Sigmoid colon (tissue), 7 donors: Measurements from ENCODE around the gene FADS3. TPM values are rescaled to one million over a fixed set of nuclear protein-coding genes. Genes with fewer than 3 reads are reported as not detected.

ENCODE experiments used
- DNase-seq: peaks from one replicate; pipeline ENCODE4 v3.0.0-alpha.2; 2019
- H3K27ac ChIP-seq, 4 donors: fragments of 200-600 bp; sonication (generic); one replicate each; pipeline ENCODE4 v1.5.1; 2016 to 2019; ENCODE audit warnings: mild to moderate bottlenecking in 1 of 4
- H3K27me3 ChIP-seq, 3 donors: fragments of 200-600 bp; sonication (generic); one replicate each; pipeline ENCODE4 v1.5.1; 2019; ENCODE audit warnings: mild to moderate bottlenecking in 1 of 3
- H3K36me3 ChIP-seq, 4 donors: fragments of 200-600 bp; sonication (generic); one replicate each; pipeline ENCODE4 v1.5.1; 2016 to 2019
- H3K4me1 ChIP-seq, 4 donors: fragments of 200-600 bp; sonication (generic); one replicate each; pipeline ENCODE4 v1.5.1; 2017 to 2019
- H3K4me3 ChIP-seq, 4 donors: fragments of 200-600 bp; sonication (generic); one replicate each; pipeline ENCODE4 v1.5.1; 2017 to 2019; ENCODE audit warnings: mild to moderate bottlenecking in 2 of 4, moderate library complexity in 1 of 4
- H3K9me3 ChIP-seq, 4 donors: fragments of 200-600 bp in 3 of 4; sonication (generic) in 3 of 4; one replicate each; pipeline versions ENCODE4 v1.5.1 to v1.6.1; 2013 to 2019
- EP300 ChIP-seq, 4 donors: sonication (generic); formaldehyde crosslinking; IDR thresholded peaks; one replicate each; pipeline ENCODE4 v1.6.1; 2017; ENCODE audit warnings: antibody characterized with exemption in 4 of 4
- POLR2A ChIP-seq, 2 donors: fragments of 450-650 bp; IDR thresholded peaks; one replicate each; pipeline ENCODE4 v1.6.1; 2016; ENCODE audit warnings: antibody characterized with exemption in 2 of 2, mild to moderate bottlenecking in 2 of 2, moderate library complexity in 2 of 2
- POLR2AphosphoS5 ChIP-seq, 4 donors: sonication (generic); formaldehyde crosslinking; IDR thresholded peaks; one replicate each; pipeline ENCODE4 v1.6.1; 2017; ENCODE audit warnings: antibody characterized with exemption in 4 of 4
- WGBS, 2 donors: extraction: QIAGEN DNeasy Blood & Tissue Kit; methylation state at CpG; one replicate each; pipeline ENCODE4 v1.1.7; 2013; 5-methylcytosine and 5-hydroxymethylcytosine counted together
- intact Hi-C: fragments of 100-400 bp; cut with DNase I; formaldehyde crosslinking; loops from one replicate; pipeline ENCODE4 v1.15.1; 2023
- polyA plus RNA-seq, 3 donors: library from polyadenylated mRNA; stranded (reverse); fragments of 200-250 nt; gene quantifications; one replicate each; pipeline ENCODE4 v1.2.3, GENCODE V29; 2013
- total RNA-seq, 4 donors: library from RNA; depleted of rRNA; stranded (reverse); fragments of >200 nt; gene quantifications; one replicate each; pipeline ENCODE4 v1.1.0, GENCODE V29; 2016
- TF ChIP-seq, protein P1 (sequence below), 4 experiments: fragments of 450-650 bp in 3 of 4; fragments of 200-600 bp in 1 of 4; IDR thresholded peaks; one replicate each; pipeline ENCODE4 v1.5.1; 2016 to 2019; ENCODE audit warnings: antibody characterized with exemption in 4 of 4, mild to moderate bottlenecking in 3 of 4, moderate library complexity in 2 of 4
- donor health status: healthy with polysubstance abuse.
- donor health status: Bipolar disorder and iron deficiency.
- donor health status: healthy.

The FADS3 gene
- total and polyA plus RNA-seq, 7 donors, result 1.4 to 57.9 (median 21.5) TPM

DNA sequence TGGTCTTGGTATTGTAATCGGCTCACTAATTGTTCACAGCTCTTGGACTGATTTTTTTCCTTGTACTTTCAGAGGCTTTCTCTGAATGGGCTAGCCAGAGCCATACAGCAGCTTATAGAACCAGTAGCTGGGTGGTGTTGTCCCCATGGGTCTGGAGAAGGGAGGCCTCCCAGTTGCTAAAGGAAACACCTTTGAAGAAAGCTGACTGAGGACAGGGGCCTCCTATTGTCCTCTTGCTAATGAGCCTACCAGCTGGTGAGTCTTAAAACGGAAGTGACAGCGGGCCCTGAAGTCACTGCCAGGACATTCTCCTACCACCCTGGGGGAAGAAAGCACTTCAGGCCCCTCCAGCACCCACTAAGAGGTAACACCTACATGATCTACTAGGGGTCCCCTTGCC lies 9.9 kb downstream of the FADS3 start:
- intact Hi-C loops, result no loop called here
- Histone ChIP-seq H3K4me3 (no peak overlapping the region), H3K36me3 (peaks cover 0 to 29% (median 10%) of the 10 kb centered on the region in 4 donors), H3K27me3 (no peaks in the 10 kb centered on the region), H3K27ac (no peak overlapping the region), H3K4me1 (no peaks in the 10 kb centered on the region), H3K9me3 (no peaks in the 10 kb centered on the region)
- WGBS, 2 donors, result 79 to 85% methylated on average over 3 of the region's 3 CpGs
- TF ChIP-seq, protein P1, sequence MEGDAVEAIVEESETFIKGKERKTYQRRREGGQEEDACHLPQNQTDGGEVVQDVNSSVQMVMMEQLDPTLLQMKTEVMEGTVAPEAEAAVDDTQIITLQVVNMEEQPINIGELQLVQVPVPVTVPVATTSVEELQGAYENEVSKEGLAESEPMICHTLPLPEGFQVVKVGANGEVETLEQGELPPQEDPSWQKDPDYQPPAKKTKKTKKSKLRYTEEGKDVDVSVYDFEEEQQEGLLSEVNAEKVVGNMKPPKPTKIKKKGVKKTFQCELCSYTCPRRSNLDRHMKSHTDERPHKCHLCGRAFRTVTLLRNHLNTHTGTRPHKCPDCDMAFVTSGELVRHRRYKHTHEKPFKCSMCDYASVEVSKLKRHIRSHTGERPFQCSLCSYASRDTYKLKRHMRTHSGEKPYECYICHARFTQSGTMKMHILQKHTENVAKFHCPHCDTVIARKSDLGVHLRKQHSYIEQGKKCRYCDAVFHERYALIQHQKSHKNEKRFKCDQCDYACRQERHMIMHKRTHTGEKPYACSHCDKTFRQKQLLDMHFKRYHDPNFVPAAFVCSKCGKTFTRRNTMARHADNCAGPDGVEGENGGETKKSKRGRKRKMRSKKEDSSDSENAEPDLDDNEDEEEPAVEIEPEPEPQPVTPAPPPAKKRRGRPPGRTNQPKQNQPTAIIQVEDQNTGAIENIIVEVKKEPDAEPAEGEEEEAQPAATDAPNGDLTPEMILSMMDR (IDR thresholded peaks at IDR 0.05), result no peak
- no peak for DNase-seq

- no peak overlapping the region for H3K27ac ChIP-seq
- no peak for DNase-seq
- intact Hi-C loops, result no loop called here
- peaks cover 0 to 36% (median 13%) of the 10 kb centered on the region in 4 donors for H3K36me3 ChIP-seq
- 63 to 79% methylated on average over 6 of the region's 6 CpGs for WGBS, 2 donors
- TF ChIP-seq, protein P1 (IDR thresholded peaks at IDR 0.05), result no peak
- TF ChIP-seq POLR2AphosphoS5 (IDR thresholded peaks at IDR 0.05) (no peak), POLR2A (IDR thresholded peaks at IDR 0.05) (no peak), EP300 (IDR thresholded peaks at IDR 0.05) (no peak)
- no peak overlapping the region for H3K4me3 ChIP-seq
- no peaks in the 10 kb centered on the region for H3K9me3 ChIP-seq
- no peaks in the 10 kb centered on the region for H3K27me3 ChIP-seq
- H3K4me1 ChIP-seq, result no peaks in the 10 kb centered on the region
Observed at GRCh38 chr11:61880454-61880853, 10.9 kb downstream of the FADS3 start.

DNA sequence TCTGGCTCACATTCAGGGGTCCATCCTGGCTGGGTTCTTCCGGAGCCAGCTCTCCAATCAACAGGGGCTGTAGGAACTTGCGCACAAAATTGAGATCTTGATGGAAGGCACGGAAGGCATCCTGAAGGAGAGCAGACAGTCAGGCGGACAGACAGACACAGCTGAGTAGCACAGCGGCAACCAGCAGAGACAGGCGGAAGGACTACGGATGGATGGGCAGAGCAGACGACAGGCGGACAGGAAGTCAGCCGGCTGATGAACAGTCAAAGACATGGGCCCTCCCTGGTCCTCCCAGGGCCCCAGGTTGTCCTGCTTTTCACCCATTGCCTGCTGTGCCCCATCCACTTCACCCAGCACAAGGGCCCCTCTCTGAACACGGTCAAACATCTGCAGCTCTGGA lies 11.3 kb downstream of the FADS3 start:
- 80 to 90% methylated on average over 11 of the region's 11 CpGs for WGBS, 2 donors
- no peak overlapping the region for H3K4me3 ChIP-seq
- no peaks in the 10 kb centered on the region for H3K9me3 ChIP-seq
- no peaks in the 10 kb centered on the region for H3K4me1 ChIP-seq
- no peak for DNase-seq
- H3K27me3 ChIP-seq, result no peaks in the 10 kb centered on the region
- no peak overlapping the region for H3K27ac ChIP-seq
- intact Hi-C loops, result no loop called here
- TF ChIP-seq, protein P1 (IDR thresholded peaks at IDR 0.05), result no peak
- TF ChIP-seq POLR2AphosphoS5 (IDR thresholded peaks at IDR 0.05), result no peak
- TF ChIP-seq POLR2A (IDR thresholded peaks at IDR 0.05), result no peak
- TF ChIP-seq EP300 (IDR thresholded peaks at IDR 0.05), result no peak
- peaks cover 0 to 37% (median 13%) of the 10 kb centered on the region in 4 donors for H3K36me3 ChIP-seq

DNA sequence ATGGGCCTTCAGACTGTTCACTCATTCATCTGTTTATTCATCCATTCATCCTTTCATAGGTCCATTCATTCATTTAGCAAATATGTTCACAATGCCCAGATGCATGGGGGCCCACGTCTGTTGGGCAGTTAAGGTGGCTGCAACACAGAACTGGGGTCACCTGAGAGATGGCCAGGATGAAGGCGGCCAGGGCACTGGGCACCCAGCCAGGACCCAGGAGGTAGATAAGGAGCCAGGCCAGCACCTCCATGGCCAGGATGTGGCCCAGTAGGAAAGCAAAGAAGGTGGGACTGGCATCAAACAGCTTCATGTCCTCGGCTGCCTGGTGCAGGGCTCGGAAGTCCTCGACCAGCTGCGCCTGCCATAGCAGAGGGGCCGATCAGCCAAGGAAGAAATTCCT lies 12.2 kb downstream of the FADS3 start:
- TF ChIP-seq POLR2A (IDR thresholded peaks at IDR 0.05), result no peak
- TF ChIP-seq, protein P1 (IDR thresholded peaks at IDR 0.05), result no peak
- no peak for TF ChIP-seq EP300 (IDR thresholded peaks at IDR 0.05)
- no peak for TF ChIP-seq POLR2AphosphoS5 (IDR thresholded peaks at IDR 0.05)
- no peak overlapping the region for H3K27ac ChIP-seq
- no peak overlapping the region for H3K4me3 ChIP-seq
- H3K27me3 ChIP-seq, result no peaks in the 10 kb centered on the region
- 89 to 90% methylated on average over 7 of the region's 7 CpGs for WGBS, 2 donors
- peaks cover 0 to 37% (median 13%) of the 10 kb centered on the region in 4 donors for H3K36me3 ChIP-seq
- DNase-seq, result no peak
- no peaks in the 10 kb centered on the region for H3K4me1 ChIP-seq
- intact Hi-C loops, result no loop called here
- H3K9me3 ChIP-seq, result no peaks in the 10 kb centered on the region

DNA sequence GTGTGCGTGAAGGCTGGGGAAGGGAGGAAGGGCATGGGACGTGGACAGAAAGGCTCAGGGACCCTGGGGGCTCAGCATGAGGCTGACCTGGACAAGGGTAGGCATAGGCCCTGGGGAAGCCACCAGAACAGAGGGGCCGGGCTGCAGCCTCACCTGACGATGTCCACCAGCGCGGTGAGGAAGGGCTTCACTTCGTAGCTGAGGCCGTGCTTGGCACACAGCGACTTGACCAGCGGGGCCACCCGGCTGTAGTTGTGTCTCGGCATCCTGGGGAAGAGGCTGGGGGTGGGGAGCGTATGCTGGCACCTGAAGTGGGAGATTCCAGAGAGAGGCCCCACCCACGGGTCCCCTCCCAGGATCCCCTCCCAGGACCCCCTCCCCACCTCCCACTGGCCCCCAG lies 15.6 kb downstream of the FADS3 start:
- no peak overlapping the region for H3K27ac ChIP-seq
- intact Hi-C loops, result no loop called here
- peaks cover 0 to 10% (median 3%) of the 10 kb centered on the region in 4 donors for H3K4me1 ChIP-seq
- WGBS, 2 donors, result 94% methylated on average over 14 of the region's 14 CpGs
- DNase-seq, result peak; percentile 62
- TF ChIP-seq, protein P1 (IDR thresholded peaks at IDR 0.05), result no peak
- TF ChIP-seq POLR2A (IDR thresholded peaks at IDR 0.05), result no peak
- no peak for TF ChIP-seq EP300 (IDR thresholded peaks at IDR 0.05)
- no peak for TF ChIP-seq POLR2AphosphoS5 (IDR thresholded peaks at IDR 0.05)
- H3K4me3 ChIP-seq, result no peak overlapping the region
- H3K36me3 ChIP-seq, result peaks cover 0 to 41% (median 13%) of the 10 kb centered on the region in 4 donors
- H3K27me3 ChIP-seq, result no peaks in the 10 kb centered on the region
- no peaks in the 10 kb centered on the region for H3K9me3 ChIP-seq
